H4 (cell line): Measurements from ENCODE around the gene AJM1. TPM values are rescaled to one million over a fixed set of nuclear protein-coding genes. Genes with fewer than 3 reads are reported as not detected.
"Not testable (repeated sequence)": the region's sequence is repeated elsewhere in the genome, so short reads cannot be mapped to it uniquely, and the experiment has no call there.

Source experiments
- DNase-seq: peaks from one replicate; pipeline ENCODE4 v3.0.0-alpha.2; 2015; ENCODE audit warnings: low spot score
- total RNA-seq: library from RNA; depleted of rRNA; stranded (reverse); fragments of >200 nt; shearing (Covaris generic); gene quantifications from 2 replicates; pipeline ENCODE4 v1.2.3, GENCODE V29; 2014; rRNA removed

AJM1 gene
- total RNA-seq, 1 experiment from 2014 or later, result 0.21 TPM

DNA sequence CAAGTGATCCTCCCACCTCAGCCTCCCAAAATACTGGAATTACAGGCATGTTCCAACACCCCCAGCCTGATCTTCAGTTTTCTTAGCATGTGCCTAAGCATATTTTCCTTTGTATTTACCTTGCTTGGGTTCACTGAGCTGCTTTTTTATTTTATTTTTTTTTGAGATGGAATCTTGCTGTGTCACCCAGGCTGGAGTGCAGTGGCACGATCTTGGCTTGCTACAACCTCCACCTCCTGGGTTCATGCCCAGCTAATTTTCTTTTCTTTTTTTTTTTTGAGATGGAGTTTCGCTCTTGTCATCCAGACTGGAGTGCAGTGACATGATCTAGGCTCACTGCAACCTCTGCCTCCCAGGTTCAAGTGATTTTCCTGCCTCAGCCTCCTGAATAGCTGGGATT lies 27.3 kb downstream of the AJM1 start:
- DNase-seq, result not testable (repeated sequence)

DNA sequence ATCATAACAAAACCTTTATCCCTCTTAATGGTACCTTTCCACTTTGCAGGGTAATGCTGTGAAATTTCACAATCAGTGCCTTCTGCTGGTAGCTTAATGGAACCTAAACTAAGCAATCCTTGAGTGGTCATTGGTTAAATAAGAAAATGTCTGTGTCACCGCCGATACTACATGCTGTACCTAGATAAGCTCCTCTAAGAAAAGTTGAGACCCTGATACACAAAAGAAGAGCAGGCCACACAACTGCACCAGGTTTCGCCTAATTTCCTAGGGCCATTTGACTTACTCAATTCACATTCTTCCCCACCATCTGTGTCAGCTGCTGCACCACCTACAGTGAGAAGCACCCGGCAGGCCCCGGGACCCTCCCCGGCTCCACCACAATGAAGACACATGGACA lies 32.9 kb downstream of the AJM1 start:
- DNase-seq, result no peak

DNA sequence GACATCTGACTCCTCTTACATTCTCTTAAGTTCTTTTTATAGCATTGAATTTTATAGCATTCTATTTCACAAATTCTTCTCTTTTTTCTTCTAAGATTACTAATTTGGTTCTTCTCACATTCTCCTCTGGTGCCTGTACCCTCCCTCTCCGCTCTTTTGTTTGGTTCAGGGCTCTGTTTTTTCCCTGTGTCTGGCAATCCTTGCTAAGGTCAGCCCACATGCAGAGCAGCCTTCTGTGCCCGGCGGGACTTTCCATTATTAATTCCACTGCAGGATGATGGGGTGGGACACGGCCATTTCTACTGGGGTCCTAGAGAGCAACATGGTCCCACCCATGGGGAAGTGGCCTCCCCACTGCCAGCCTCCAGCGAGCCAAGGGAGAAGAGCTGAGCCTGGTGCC lies 34.2 kb downstream of the AJM1 start:
- no peak for DNase-seq

DNA sequence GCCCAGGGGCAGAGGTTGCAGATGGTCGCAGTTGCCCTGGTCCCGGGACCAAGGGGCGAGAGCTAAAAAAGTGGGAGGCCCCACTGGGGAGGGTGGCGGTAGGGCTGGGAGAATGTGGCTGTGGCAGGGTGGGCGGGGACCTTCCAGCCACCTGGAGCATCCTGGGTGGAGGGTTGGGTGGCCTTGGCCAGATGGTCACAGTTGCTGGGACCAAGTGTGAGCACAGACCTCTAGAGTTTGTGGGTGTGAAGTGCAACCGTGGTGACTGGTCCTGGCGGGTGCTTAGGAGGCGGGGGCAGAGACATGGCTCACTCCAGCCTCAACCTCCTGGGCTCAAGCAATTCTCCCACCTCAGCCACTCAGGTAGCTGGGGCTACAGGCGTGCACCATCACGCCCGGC lies 38.4 kb downstream of the AJM1 start:
- no peak for DNase-seq

DNA sequence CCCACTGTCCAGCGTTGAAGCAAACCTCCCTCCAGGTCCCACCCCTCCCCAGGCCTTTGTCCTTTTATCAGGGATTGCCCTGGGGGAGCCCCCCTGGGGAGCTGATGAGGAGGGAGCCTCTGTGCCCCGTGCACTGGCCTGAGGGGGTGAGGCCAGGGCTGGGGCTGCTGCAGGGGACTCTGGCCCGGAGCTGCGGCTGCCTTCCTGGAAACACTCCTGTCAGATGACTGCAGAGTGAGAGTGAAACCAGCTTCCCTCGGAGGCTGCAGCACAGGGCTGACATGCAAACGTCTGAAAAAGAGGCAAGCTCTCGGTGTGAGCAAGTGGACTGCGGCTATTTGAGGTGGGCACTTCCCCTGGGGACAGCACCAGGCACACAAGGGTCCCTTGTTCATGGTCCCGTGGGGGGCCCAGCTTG lies 39.4 kb downstream of the AJM1 start:
- no peak for DNase-seq

DNA sequence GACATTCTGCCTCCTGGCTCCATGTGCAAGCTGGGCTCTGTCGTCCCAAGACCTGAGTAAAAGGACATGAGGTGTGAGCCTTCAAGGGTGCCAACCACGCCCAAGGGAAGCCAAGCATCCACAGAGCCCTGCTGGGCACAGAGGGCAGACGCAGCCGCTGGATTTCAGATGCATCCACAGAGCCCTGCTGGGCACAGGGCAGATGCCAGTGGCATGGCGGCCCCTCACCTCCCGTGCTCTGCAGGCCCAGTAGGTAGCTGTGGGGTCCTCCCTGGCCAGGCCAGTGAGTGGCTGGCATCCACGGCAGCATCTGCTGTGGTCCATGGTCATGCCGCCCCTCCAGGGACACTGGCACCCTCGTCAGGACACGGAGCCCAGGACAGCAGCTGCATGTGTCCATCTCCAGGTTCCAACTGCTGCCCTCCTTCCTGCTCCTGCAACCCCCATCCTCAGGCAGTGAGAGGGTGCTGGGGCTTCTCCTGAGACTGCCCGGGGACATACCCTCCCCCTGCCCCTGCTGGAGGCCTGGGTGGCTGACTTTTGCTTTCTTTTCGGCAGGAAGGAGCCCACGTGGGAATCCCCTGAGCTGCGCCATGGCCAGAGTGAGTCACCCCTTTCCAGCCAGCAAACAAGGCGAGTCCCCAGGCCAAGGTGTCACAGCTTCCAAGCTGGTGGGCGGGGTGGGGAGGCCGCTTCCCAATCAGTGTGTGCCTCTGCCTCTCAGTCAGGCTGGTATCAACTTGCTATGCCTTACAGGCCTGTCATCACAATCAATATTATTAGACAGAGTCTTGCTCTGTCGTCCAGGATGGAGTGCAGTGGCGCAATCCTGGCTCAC lies 40.0 kb downstream of the AJM1 start:
- DNase-seq, result peak; percentile 86

DNA sequence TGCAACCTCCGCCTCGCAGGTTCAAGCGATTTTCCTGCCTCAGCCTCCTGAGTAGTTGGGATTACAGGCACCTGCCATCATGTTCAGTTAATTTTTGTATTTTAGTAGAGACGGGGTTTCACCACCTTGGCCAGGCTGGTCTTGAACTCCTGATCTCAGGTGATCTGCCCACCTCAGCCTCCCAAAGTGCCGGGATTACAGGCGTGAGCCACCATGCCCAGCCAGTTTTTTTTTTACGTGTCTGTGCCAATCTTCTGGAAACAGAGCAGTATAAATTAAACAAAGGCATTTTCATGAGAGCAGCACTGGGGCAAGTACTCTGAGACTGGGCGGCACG lies 40.6 kb downstream of the AJM1 start:
- DNase-seq, result not testable (repeated sequence)

DNA sequence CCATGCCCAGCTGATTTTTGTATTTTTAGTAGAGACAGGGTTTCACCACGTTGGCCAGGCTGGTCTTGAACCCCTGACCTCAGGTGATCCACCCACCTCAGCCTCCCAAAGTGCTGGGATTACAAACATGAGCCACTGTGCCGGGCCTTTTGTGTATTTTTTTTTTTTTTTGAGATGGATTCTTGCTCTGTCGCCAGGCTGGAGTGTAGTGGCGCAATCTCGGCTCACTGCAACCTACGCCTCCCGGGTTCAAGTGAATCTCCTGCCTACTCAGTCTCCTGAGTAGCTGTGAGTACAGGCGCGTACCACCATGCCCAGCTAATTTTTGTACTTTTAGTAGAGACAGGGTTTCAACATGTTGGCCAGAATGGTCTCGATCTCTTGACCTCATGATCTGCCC lies 41.4 kb downstream of the AJM1 start:
- DNase-seq, result not testable (repeated sequence)

DNA sequence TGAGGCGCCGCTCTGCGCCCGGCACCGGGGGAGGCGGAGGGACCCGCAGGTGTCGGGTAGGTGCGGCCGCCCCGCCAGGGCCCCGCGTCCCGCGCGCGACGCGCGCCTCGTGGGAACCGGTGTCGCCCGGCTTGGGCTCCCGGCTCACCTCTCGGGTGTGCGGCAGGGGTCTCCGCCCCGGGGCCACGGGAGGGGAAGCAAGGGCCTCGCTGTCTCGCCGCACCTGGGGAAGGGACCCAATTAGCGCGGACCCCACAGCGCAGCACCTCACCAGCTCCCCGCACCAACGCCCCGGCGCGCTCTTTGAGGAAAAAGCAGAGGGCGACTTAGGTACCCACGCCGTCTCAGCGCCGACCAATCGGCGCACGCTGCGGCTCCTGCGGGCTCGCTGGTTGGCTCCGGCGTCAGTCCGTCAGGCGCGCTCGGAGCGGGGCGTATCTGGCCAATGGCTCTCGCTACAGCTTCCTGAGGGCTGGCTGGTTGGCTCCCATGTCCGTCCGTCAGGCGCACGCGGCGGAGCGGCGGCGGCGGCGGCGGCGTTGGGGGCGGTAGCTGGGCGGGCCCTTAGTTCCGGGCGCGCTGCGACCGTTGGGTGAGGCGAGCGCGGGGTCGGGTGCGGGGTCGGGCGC lies 43.8 kb downstream of the AJM1 start, which contains the start of gene TRAF2:
TRAF2 (plus strand) TSS at position 567 of the 629 bp plus-strand sequence. CDS start 12,225 bp downstream, outside the sequence.
- peak; percentile 96 for DNase-seq

DNA sequence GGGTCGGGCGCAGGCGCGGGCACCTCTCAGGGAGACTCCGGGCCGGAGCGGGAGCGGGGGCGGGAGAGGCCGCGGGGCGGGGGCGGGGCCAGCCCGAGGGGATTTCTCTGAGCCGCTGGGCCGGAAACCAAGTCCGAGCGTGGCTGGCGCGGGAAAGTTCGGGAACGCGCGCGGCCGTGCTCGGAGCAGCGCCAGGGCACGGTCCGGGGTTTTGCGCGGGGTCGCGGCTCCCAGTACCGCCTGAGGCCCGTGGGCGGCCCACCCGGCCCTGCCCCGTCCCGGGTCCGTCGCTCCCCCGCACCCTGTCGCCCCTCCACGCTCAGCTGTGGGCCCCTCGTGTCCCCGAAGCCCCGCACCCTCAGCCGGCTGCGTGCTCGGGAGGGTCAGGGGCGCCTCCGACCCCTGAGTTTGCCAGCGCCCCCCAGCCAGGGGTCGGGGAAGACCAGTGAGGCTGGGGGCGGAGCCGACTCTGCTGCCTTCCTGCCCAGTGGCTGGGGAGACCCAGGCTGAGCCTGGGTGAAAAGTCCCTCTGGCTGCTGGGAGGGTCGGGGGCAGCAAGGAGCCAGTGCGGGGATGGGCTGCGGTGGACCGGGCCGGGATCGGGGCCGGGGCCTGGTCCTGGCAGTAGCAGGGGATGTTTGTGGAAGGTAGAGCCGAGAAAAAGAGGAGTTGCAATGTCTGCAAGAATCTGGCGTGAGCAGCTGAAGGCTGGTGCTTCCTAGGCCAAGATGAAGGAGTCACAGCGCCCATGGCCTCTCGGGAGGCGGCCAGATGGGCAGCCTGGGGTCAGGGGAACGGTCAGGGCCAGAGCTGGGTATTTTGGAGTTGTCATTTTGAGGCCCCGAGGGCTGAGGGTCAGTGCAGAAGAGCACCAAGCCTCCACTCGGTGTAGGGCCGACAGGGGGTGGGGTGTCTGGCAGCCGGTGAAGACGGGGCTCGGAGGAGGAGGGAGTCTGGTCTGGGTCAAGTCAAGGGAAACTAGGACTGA lies 44.6 kb downstream of the AJM1 start:
- DNase-seq, result no peak

DNA sequence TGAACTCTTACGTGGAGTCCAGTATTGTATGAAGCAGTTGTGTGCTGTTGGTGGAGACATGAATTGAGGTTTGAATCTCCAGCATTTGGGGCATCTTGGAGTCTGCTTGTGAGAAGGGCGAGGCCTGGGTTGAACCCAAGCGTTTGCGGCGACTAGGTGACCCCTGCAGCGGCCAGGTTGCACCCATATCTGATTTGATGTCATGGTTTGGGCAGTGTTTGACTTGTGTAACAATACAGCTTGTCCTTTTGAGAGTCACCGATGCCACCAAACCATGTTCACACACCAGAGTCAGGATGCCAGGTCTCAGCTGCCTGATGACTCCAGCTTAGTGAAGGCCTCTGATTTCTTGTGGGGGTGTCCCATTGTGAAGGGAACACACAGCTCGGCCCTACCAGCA lies 46.2 kb downstream of the AJM1 start:
- DNase-seq, result no peak

DNA sequence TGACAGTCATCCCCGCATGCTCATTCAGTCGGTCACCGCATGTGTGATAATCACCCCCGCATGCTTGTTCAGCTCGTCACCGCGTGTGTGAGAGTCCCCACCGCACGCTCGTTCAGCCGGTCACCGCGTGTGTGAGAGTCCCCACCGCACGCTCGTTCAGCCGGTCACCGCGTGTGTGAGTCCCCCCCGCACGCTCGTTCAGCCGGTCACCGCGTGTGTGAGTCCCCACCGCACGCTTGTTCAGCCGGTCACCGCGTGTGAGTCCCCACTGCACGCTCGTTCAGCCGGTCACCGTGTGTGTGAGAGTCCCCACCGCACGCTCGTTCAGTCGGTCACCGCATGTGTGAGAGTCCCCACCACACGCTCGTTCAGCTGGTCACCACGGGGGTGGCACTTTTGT lies 47.6 kb downstream of the AJM1 start:
- no peak for DNase-seq

DNA sequence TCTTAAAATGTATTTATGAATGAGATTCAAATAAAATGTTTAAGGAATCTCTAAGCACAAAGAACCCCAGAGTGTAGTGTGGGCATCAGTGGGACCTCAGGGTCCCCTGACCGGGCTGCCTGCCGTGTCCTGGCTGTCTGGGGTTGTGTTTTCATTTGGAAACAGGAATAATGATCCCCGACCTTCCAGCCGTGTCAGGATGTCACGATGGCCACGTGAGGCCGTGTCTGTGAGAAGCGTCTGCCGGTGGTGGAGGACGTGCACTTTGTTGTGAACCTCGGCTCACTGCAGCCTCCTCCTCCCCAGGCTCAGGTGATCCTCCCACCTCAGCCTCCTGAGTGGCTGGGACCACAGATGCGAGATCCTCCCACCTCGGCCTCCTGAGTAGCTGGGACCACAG lies 48.4 kb downstream of the AJM1 start:
- no peak for DNase-seq

Other genes with a start within 250 kb of the AJM1 start
- 60.2 and 76.5 TPM in 2 replicates for gene EGFL7, start 179.6 kb upstream of the AJM1 start, total RNA-seq
- gene AGPAT2, start 155.0 kb upstream of the AJM1 start, total RNA-seq, result 32.3 and 33.8 TPM in 2 replicates
- gene DIPK1B, start 129.9 kb upstream of the AJM1 start, total RNA-seq, result 3.8 and 6.1 TPM in 2 replicates
- gene LCN10, start 99.5 kb upstream of the AJM1 start, total RNA-seq, result not detected in 2 replicates
- not detected in 2 replicates for gene LCN6, start 94.0 kb upstream of the AJM1 start, total RNA-seq
- gene LCN8, start 84.2 kb upstream of the AJM1 start, total RNA-seq, result not detected in 2 replicates
- gene LCN15, start 78.0 kb upstream of the AJM1 start, total RNA-seq, result not detected in 2 replicates
- 87.0 and 93.0 TPM in 2 replicates for gene TMEM141, start 51.1 kb upstream of the AJM1 start, total RNA-seq
- gene CCDC183, start 46.1 kb upstream of the AJM1 start, total RNA-seq, result 0.47 TPM in 1 of 2 replicates, not detected in the other
- gene RABL6, start 34.5 kb upstream of the AJM1 start, total RNA-seq, result 23.6 and 35.0 TPM in 2 replicates
- gene PHPT1, start 6.9 kb downstream of the AJM1 start, total RNA-seq, result 100 and 119 TPM in 2 replicates
- 0.12 and 0.15 TPM in 2 replicates for gene MAMDC4, start 9.9 kb downstream of the AJM1 start, total RNA-seq
- gene EDF1, start 23.8 kb downstream of the AJM1 start, total RNA-seq, result 458 and 510 TPM in 2 replicates
- 8.1 and 11.3 TPM in 2 replicates for gene TRAF2, start 44.0 kb downstream of the AJM1 start, total RNA-seq
- 56.2 and 83.0 TPM in 2 replicates for gene FBXW5, start 102.3 kb downstream of the AJM1 start, total RNA-seq
- not detected in 2 replicates for gene C8G, start 102.8 kb downstream of the AJM1 start, total RNA-seq
- not detected in 2 replicates for gene LCN12, start 109.8 kb downstream of the AJM1 start, total RNA-seq
- gene PTGDS, start 135.0 kb downstream of the AJM1 start, total RNA-seq, result not detected in 2 replicates
- not detected in 2 replicates for gene LCNL1, start 140.5 kb downstream of the AJM1 start, total RNA-seq
- 32.0 and 41.3 TPM in 2 replicates for gene PAXX, start 149.9 kb downstream of the AJM1 start, total RNA-seq
- gene CLIC3, start 154.1 kb downstream of the AJM1 start, total RNA-seq, result 0.64 TPM in 1 of 2 replicates, not detected in the other
- gene ABCA2, start 185.8 kb downstream of the AJM1 start, total RNA-seq, result 4.9 and 22.4 TPM in 2 replicates
- gene FUT7, start 189.6 kb downstream of the AJM1 start, total RNA-seq, result not detected in 2 replicates
- 1.2 and 4.1 TPM in 2 replicates for gene NPDC1, start 203.7 kb downstream of the AJM1 start, total RNA-seq
- not detected in 2 replicates for gene ENTPD2, start 211.6 kb downstream of the AJM1 start, total RNA-seq
- gene SAPCD2, start 228.1 kb downstream of the AJM1 start, total RNA-seq, result 5.9 and 12.4 TPM in 2 replicates
- 6.6 and 7.4 TPM in 2 replicates for gene UAP1L1, start 235.0 kb downstream of the AJM1 start, total RNA-seq
- gene MAN1B1, start 244.5 kb downstream of the AJM1 start, total RNA-seq, result 38.6 and 62.6 TPM in 2 replicates